HL-60 (cell line): Measurements from ENCODE around the gene CHRNA4.

Experiments
- DNase-seq, 2 experiments: peaks; one replicate each; pipeline ENCODE4 v3.0.0-alpha.2; 2010 to 2020; ENCODE audit warnings: low read depth in 1 of 2, low spot score in 1 of 2
- H3K27ac ChIP-seq: fragments of 250-450 bp; sonication (Bioruptor Pico); replicated peaks from 2 replicates; pipeline ENCODE4 v1.5.1; 2020; ENCODE audit warnings: mild to moderate bottlenecking, moderate library complexity
- H3K27me3 ChIP-seq: fragments of 250-450 bp; sonication (Bioruptor Pico); 2 replicates; pipeline ENCODE4 v1.5.1; 2021; ENCODE audit warnings: mild to moderate bottlenecking, moderate library complexity; ENCODE audit not compliant: insufficient read depth, poor library complexity, severe bottlenecking
- H3K4me3 ChIP-seq: replicated peaks from 2 replicates; pipeline ENCODE4 v1.5.1; 2011; ENCODE audit warnings: mild to moderate bottlenecking, control low read depth, low read length; ENCODE audit not compliant: insufficient read depth
- CTCF ChIP-seq: IDR thresholded peaks from one replicate; pipeline ENCODE4 v1.5.1; 2011; ENCODE audit warnings: low read length, control low read depth, inconsistent platforms; ENCODE audit not compliant: insufficient read depth
- GABPA ChIP-seq: IDR thresholded peaks from 2 replicates; pipeline ENCODE4 v1.6.1; 2012; ENCODE audit warnings: low read depth
- POLR2AphosphoS5 ChIP-seq: IDR thresholded peaks from 2 replicates; pipeline ENCODE4 v1.6.1; 2012; ENCODE audit warnings: low read depth
- REST ChIP-seq: IDR thresholded peaks from 2 replicates; pipeline ENCODE4 v1.6.1; 2012; ENCODE audit warnings: low read depth; ENCODE audit not compliant: insufficient replicate concordance
- SPI1 ChIP-seq: IDR thresholded peaks from 2 replicates; pipeline ENCODE4 v1.6.1; 2012; ENCODE audit warnings: low read depth, mild to moderate bottlenecking, borderline replicate concordance

CHRNA4 gene

GRCh38 chr20:63317601-63318291 is 43.4 kb downstream of the CHRNA4 start:
- TF ChIP-seq POLR2AphosphoS5 = no peak
- no peak for TF ChIP-seq REST
- no peak for TF ChIP-seq CTCF
- TF ChIP-seq GABPA = no peak
- no peak for TF ChIP-seq SPI1
- DNase-seq = no peak
- no peaks in the 10 kb centered on the region for H3K27me3 ChIP-seq

GRCh38 chr20:63317061-63317460 is 44.1 kb downstream of the CHRNA4 start:
- no peak overlapping the region for H3K27ac ChIP-seq
- H3K27me3 ChIP-seq = no peaks in the 10 kb centered on the region
- TF ChIP-seq REST (no peak), GABPA (no peak), POLR2AphosphoS5 (no peak), CTCF (no peak)
- DNase-seq = no peak
- H3K4me3 ChIP-seq = no peak overlapping the region

More at GRCh38 chr20:63317601-63318291, 43.4 kb downstream of the CHRNA4 start:
- Histone ChIP-seq H3K4me3 (no peak overlapping the region), H3K27ac (no peak overlapping the region)

GRCh38 chr20:63316502-63316921 is 44.6 kb downstream of the CHRNA4 start:
- TF ChIP-seq CTCF = no peak
- TF ChIP-seq POLR2AphosphoS5 = no peak
- TF ChIP-seq SPI1 = no peak
- no peak for TF ChIP-seq REST
- H3K27me3 ChIP-seq = no peaks in the 10 kb centered on the region
- H3K4me3 ChIP-seq = no peak overlapping the region
- no peak for DNase-seq
- H3K27ac ChIP-seq = no peak overlapping the region
